GM21737 (cell line): ENCODE data around the gene COBLL1.

ENCODE experiments used
- ATAC-seq: cut with Tn5 transposase; IDR thresholded peaks from one replicate; pipeline ENCODE4 v1.9.1; 2021; ENCODE audit warnings: mild to moderate bottlenecking, moderate library complexity; ENCODE audit not compliant: unreplicated experiment

The COBLL1 gene

DNA sequence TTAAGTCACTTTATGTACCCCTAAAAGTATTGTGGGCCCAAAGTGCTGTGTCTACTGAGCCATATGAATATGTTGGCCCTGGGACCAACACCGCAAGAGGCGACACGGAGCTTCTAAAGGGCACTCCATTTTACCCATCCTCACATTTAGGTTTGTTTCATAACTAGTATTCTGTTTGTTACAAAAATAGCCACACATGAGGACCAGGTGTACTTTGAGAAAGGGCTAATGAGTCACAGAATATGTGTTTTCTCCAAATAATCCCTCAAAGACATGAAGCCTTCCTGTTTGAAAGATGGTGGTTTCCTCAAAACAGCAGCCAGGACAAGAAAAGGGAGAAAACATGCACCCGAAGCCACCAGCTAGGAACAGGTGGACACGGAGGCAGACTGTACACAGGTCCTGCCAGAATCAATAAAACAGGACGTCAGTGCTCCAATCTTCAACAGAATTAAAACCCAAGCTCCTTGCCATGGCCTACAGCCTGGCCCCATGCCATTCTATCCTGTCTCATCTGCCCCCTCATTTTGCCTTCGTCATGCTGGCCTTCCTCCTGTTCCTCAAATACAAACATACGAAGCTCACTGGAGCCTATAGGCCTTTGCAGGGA lies 198.6 kb downstream of the COBLL1 start:
- ATAC-seq, result no peak

DNA sequence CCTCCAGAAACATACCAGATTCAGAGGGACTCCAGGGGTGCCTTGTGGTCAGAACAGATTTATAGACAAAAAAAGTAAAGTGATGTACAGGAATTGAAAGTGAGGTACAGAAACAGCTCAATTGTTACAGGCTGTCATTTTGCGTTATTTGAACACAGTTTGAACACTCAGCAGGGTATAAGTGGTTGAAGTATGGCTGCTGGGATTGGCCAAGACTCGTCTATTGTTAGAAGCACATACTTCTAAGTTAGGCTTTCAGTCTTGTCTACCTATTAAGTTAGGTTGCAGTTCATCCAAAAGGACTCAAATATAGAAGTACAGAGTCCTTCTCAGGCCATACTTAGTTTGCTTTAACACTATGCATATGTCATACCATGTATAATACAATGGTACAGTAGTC lies 199.4 kb downstream of the COBLL1 start:
- no peak for ATAC-seq
